ENCODE data around the gene COL5A1.

The COL5A1 gene

DNA sequence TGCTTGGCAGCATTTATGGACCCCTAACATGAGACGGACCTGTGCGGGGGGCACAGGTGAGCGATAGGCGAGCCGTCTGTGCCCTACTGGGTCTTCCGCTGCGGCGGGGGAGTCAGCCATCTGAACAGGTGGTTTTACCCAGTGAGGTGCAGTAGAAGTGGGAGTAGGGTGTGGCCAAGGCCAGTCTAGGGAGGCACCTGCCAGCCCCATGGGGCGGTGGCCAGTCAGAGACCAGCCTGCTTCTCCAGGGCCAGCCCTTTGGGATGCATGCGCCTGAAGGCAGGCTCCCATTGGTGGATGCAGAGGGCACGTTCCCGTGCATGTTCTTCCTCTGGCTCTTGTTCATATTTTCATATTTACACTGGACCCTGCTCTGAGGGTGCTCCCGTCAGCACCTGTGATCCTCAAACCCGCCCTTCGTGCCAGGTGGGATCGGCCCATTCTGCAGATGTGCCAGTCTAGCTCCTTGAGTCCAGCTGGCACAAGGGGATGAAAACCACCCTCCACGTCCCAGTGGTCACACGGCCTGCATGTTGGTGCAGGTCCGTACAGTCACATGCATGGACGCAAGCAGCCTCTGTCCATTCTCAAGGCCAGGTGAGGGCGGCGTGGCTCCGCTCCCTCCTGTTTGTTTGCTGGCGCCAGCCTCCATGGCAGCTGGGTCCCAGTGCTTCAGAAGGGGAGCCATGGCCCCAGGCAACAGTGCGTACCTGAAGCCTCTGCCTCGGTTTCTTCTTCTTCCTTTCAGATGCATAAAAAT, 9.0 kb downstream of the COL5A1 start:
- Histone ChIP-seq H3K4me1 (ENCODE audit: control insufficient read depth in 1 of 2, insufficient read depth in 1 of 2, low read depth in 1 of 2, low read length in 1 of 2) (no peaks in the 10 kb centered on the region), H3K27ac (no peak overlapping the region), H3K36me3 (no peaks in the 10 kb centered on the region), H3K27me3 (no peaks in the 10 kb centered on the region), H3K9me3 (no peaks in the 10 kb centered on the region), H3K4me3 (ENCODE audit: low read depth in 1 of 2, low read length in 1 of 2) (no peak overlapping the region)
- TF ChIP-seq CTCF (IDR thresholded peaks at IDR 0.05), result no peak

- Histone ChIP-seq H3K36me3 (no peaks in the 10 kb centered on the region), H3K9me3 (no peaks in the 10 kb centered on the region), H3K27me3 (no peaks in the 10 kb centered on the region), H3K4me3 (ENCODE audit: low read depth in 1 of 2, low read length in 1 of 2) (no peak overlapping the region), H3K4me1 (ENCODE audit: control insufficient read depth in 1 of 2, insufficient read depth in 1 of 2, low read depth in 1 of 2, low read length in 1 of 2) (no peaks in the 10 kb centered on the region), H3K27ac (no peak overlapping the region)
- no peak for TF ChIP-seq CTCF (IDR thresholded peaks at IDR 0.05)
These were observed 9.8 kb downstream of the COL5A1 start for GRCh38 chr9:134651226-134651905.

- TF ChIP-seq CTCF (IDR thresholded peaks at IDR 0.05), result no peak
- H3K27ac ChIP-seq, result no peak overlapping the region
These were observed 11.0 kb downstream of the COL5A1 start for GRCh38 chr9:134652291-134653225.

GRCh38 chr9:134653259-134654009, 11.8 kb downstream of the COL5A1 start:
- H3K4me3 ChIP-seq (ENCODE audit: low read depth in 1 of 2, low read length in 1 of 2), result no peak overlapping the region
- H3K27ac ChIP-seq, result no peak overlapping the region
- H3K4me1 ChIP-seq (ENCODE audit: control insufficient read depth in 1 of 2, insufficient read depth in 1 of 2, low read depth in 1 of 2, low read length in 1 of 2), result no peaks in the 10 kb centered on the region
- no peaks in the 10 kb centered on the region for H3K36me3 ChIP-seq
- no peak for TF ChIP-seq CTCF (IDR thresholded peaks at IDR 0.05)
- no peaks in the 10 kb centered on the region for H3K27me3 ChIP-seq
- no peaks in the 10 kb centered on the region for H3K9me3 ChIP-seq

More at GRCh38 chr9:134652291-134653225, 11.0 kb downstream of the COL5A1 start:
- H3K27me3 ChIP-seq, result no peaks in the 10 kb centered on the region
- H3K36me3 ChIP-seq, result no peaks in the 10 kb centered on the region
- H3K4me3 ChIP-seq (ENCODE audit: low read depth in 1 of 2, low read length in 1 of 2), result no peak overlapping the region
- H3K4me1 ChIP-seq (ENCODE audit: control insufficient read depth in 1 of 2, insufficient read depth in 1 of 2, low read depth in 1 of 2, low read length in 1 of 2), result no peaks in the 10 kb centered on the region
- no peaks in the 10 kb centered on the region for H3K9me3 ChIP-seq

DNA sequence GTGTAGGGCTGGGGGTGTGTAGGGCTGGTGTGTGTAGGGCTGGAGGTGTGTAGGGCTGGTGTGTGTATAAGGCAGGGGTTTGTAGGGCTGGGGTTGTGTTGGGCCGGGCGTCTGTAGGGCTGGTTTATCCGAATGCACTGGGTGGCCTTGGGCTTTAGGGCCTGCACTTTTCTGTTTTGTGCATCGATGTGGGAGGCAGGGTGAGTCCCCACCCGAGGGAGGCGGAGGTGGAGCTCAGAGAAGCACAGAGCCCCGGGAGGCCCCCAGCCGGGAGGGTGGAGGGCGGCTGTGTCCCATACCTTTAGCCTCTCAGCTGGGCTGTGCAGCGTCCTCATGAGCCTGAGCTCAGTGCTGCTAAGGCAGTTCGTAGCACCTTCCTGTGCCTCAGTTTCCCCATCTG, 13.5 kb downstream of the COL5A1 start:
- no peak for TF ChIP-seq CTCF (IDR thresholded peaks at IDR 0.05)
- Histone ChIP-seq H3K27ac (no peak overlapping the region), H3K27me3 (no peaks in the 10 kb centered on the region), H3K4me1 (ENCODE audit: control insufficient read depth in 1 of 2, insufficient read depth in 1 of 2, low read depth in 1 of 2, low read length in 1 of 2) (no peaks in the 10 kb centered on the region), H3K4me3 (ENCODE audit: low read depth in 1 of 2, low read length in 1 of 2) (no peak overlapping the region), H3K9me3 (peaks cover under 1% of the 10 kb centered on the region), H3K36me3 (no peaks in the 10 kb centered on the region)

All from neutrophil (primary cell).